Esophagus muscularis mucosa (tissue), 3 donors: ENCODE measurements around the gene PTPN14.

Source experiments
- CTCF ChIP-seq, 3 experiments: fragments of 200-600 bp in 2 of 3; fragments of 450-650 bp in 1 of 3; sonication (generic) in 2 of 3; IDR thresholded peaks; one replicate each; pipeline ENCODE4 v1.5.1; 2017 to 2019; ENCODE audit warnings: antibody characterized with exemption in 3 of 3, mild to moderate bottlenecking in 2 of 3, moderate library complexity in 1 of 3
- EP300 ChIP-seq: sonication (generic); formaldehyde crosslinking; IDR thresholded peaks from one replicate; pipeline ENCODE4 v1.6.1; 2017; ENCODE audit warnings: antibody characterized with exemption

GRCh38 chr1:214473862-214474261 lies 77.5 kb downstream of the PTPN14 start:
- TF ChIP-seq CTCF (IDR thresholded peaks at IDR 0.05): no peak
- TF ChIP-seq EP300: no peak
